ENCODE results near the gene MED12L.

Gene MED12L

GRCh38 chr3:151350656-151351055 is 265.2 kb downstream of the MED12L start:
- no peaks in the 10 kb centered on the region for H4K20me1 ChIP-seq (ENCODE audit: insufficient read depth, low read length, poor library complexity, severe bottlenecking)
- no peak overlapping the region for H3K9ac ChIP-seq (ENCODE audit: low read depth, low read length, poor library complexity, severe bottlenecking)
- H3K4me3 ChIP-seq (ENCODE audit: low read length, poor library complexity, severe bottlenecking), result no peak overlapping the region
- H3K4me2 ChIP-seq (ENCODE audit: low read depth, low read length, poor library complexity, severe bottlenecking), result no peak overlapping the region
- H3F3A ChIP-seq (ENCODE audit: low read depth), result no peaks in the 10 kb centered on the region
- no peaks in the 10 kb centered on the region for H3K9me2 ChIP-seq (replicated peaks; ENCODE audit: low read depth, low read length)
- H2AFZ ChIP-seq (ENCODE audit: low read length), result no peak overlapping the region
- H3K9me3 ChIP-seq (ENCODE audit: insufficient read depth, low read depth, low read length), result no peaks in the 10 kb centered on the region
- no peaks in the 10 kb centered on the region for H3K27me3 ChIP-seq (ENCODE audit: insufficient read depth, low read length, poor library complexity, severe bottlenecking)
- H3K4me1 ChIP-seq (ENCODE audit: insufficient read depth, low read length, poor library complexity, severe bottlenecking), result peaks cover 26% of the 10 kb centered on the region
- no peaks in the 10 kb centered on the region for H3K79me2 ChIP-seq (ENCODE audit: insufficient read depth, low read length)
- peaks cover 36% of the 10 kb centered on the region; the same call in 1 of the 2 replicates for H3K36me3 ChIP-seq (ENCODE audit: insufficient read depth, low read length)
- no peak for TF ChIP-seq EZH2phosphoT487 (IDR thresholded peaks at IDR 0.05; ENCODE audit: borderline replicate concordance)
- TF ChIP-seq, protein P1, sequence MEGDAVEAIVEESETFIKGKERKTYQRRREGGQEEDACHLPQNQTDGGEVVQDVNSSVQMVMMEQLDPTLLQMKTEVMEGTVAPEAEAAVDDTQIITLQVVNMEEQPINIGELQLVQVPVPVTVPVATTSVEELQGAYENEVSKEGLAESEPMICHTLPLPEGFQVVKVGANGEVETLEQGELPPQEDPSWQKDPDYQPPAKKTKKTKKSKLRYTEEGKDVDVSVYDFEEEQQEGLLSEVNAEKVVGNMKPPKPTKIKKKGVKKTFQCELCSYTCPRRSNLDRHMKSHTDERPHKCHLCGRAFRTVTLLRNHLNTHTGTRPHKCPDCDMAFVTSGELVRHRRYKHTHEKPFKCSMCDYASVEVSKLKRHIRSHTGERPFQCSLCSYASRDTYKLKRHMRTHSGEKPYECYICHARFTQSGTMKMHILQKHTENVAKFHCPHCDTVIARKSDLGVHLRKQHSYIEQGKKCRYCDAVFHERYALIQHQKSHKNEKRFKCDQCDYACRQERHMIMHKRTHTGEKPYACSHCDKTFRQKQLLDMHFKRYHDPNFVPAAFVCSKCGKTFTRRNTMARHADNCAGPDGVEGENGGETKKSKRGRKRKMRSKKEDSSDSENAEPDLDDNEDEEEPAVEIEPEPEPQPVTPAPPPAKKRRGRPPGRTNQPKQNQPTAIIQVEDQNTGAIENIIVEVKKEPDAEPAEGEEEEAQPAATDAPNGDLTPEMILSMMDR (conservative IDR thresholded peaks at IDR 0.05; ENCODE audit: low read length), result no peak

DNA sequence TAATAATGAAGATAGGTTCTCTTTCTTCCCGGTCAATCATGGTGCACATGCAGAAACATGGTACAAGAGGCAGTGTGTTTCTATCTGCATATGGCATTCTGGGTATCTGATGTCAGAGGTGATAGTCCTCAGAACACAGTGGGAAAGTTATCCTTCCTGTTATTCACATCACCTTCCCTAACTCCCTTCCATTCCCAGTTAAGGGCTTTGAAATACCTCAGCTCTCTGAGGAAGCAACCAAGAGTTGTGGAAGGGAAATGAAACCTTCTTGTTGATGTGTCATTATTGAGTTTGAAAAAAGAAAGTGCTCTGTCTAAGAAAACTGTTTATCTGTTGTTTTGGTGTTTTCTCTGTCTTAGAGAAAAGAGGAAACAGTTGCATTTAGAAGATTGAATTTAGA is 265.8 kb downstream of the MED12L start:
- H3K4me1 ChIP-seq (ENCODE audit: insufficient read depth, low read length, poor library complexity, severe bottlenecking), result peaks cover 23% of the 10 kb centered on the region
- no peak overlapping the region for H3K9ac ChIP-seq (ENCODE audit: low read depth, low read length, poor library complexity, severe bottlenecking)
- H3F3A ChIP-seq (ENCODE audit: low read depth), result no peaks in the 10 kb centered on the region
- H3K36me3 ChIP-seq (ENCODE audit: insufficient read depth, low read length), result peaks cover 41% of the 10 kb centered on the region; the same call in 1 of the 2 replicates
- no peaks in the 10 kb centered on the region for H3K9me2 ChIP-seq (replicated peaks; ENCODE audit: low read depth, low read length)
- H3K27me3 ChIP-seq (ENCODE audit: insufficient read depth, low read length, poor library complexity, severe bottlenecking), result no peaks in the 10 kb centered on the region
- no peak overlapping the region for H2AFZ ChIP-seq (ENCODE audit: low read length)
- TF ChIP-seq, protein P1 (conservative IDR thresholded peaks at IDR 0.05; ENCODE audit: low read length), result no peak
- no peak for TF ChIP-seq EZH2phosphoT487 (IDR thresholded peaks at IDR 0.05; ENCODE audit: borderline replicate concordance)
- H3K4me3 ChIP-seq (ENCODE audit: low read length, poor library complexity, severe bottlenecking), result no peak overlapping the region
- H3K79me2 ChIP-seq (ENCODE audit: insufficient read depth, low read length), result no peaks in the 10 kb centered on the region
- no peaks in the 10 kb centered on the region for H3K9me3 ChIP-seq (ENCODE audit: insufficient read depth, low read depth, low read length)
- no peaks in the 10 kb centered on the region for H4K20me1 ChIP-seq (ENCODE audit: insufficient read depth, low read length, poor library complexity, severe bottlenecking)
- no peak overlapping the region for H3K4me2 ChIP-seq (ENCODE audit: low read depth, low read length, poor library complexity, severe bottlenecking)

DNA sequence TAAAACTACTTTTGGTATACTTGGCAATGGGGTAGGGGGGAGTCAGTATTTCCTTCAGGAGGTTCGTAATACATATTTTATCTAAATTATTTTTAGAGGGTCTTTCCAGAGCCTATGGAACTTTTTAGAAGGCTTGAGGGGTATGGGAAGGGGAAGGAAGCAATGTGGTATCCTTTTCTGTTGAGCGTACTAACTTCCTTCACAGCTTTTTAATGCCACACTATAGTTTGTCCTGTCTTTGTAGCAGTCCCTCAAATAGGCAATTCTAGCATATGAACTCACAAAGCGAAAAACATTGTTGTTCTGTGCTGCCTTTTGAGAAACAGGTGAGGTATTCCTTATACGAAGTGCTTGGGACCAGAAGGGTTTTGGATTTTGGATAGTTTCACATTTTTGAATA is 266.2 kb downstream of the MED12L start:
- no peaks in the 10 kb centered on the region for H4K20me1 ChIP-seq (ENCODE audit: insufficient read depth, low read length, poor library complexity, severe bottlenecking)
- TF ChIP-seq, protein P1 (conservative IDR thresholded peaks at IDR 0.05; ENCODE audit: low read length), result no peak
- no peak for TF ChIP-seq EZH2phosphoT487 (IDR thresholded peaks at IDR 0.05; ENCODE audit: borderline replicate concordance)
- no peak overlapping the region for H3K4me2 ChIP-seq (ENCODE audit: low read depth, low read length, poor library complexity, severe bottlenecking)
- no peaks in the 10 kb centered on the region for H3K79me2 ChIP-seq (ENCODE audit: insufficient read depth, low read length)
- no peak overlapping the region for H2AFZ ChIP-seq (ENCODE audit: low read length)
- no peaks in the 10 kb centered on the region for H3K9me2 ChIP-seq (replicated peaks; ENCODE audit: low read depth, low read length)
- H3K4me3 ChIP-seq (ENCODE audit: low read length, poor library complexity, severe bottlenecking), result no peak overlapping the region
- H3K36me3 ChIP-seq (ENCODE audit: insufficient read depth, low read length), result peaks cover 45% of the 10 kb centered on the region; the same call in 1 of the 2 replicates
- H3K4me1 ChIP-seq (ENCODE audit: insufficient read depth, low read length, poor library complexity, severe bottlenecking), result peaks cover 19% of the 10 kb centered on the region
- no peaks in the 10 kb centered on the region for H3K27me3 ChIP-seq (ENCODE audit: insufficient read depth, low read length, poor library complexity, severe bottlenecking)
- no peaks in the 10 kb centered on the region for H3K9me3 ChIP-seq (ENCODE audit: insufficient read depth, low read depth, low read length)
- H3F3A ChIP-seq (ENCODE audit: low read depth), result no peaks in the 10 kb centered on the region
- no peak overlapping the region for H3K9ac ChIP-seq (ENCODE audit: low read depth, low read length, poor library complexity, severe bottlenecking)

All from Loucy (cell line).